Bronchial epithelial cell (primary cell): ENCODE measurements around the gene TASOR. TPM values are rescaled to one million over a fixed set of nuclear protein-coding genes. Genes with fewer than 3 reads are reported as not detected.

ENCODE experiments used
- DNase-seq: peaks from one replicate; pipeline ENCODE4 v3.0.0-alpha.2; 2010; ENCODE audit warnings: low read depth
- FAIRE-seq: peaks from 2 replicates; lab custom pipeline; 2011; peaks lifted over from hg19 to GRCh38; lab: Jason Lieb, UNC
- H3K27me3 ChIP-seq: 2 replicates; pipeline ENCODE4 v1.5.1; 2011; ENCODE audit warnings: low read length; ENCODE audit not compliant: control insufficient read depth, insufficient read depth
- H3K36me3 ChIP-seq: 2 replicates; pipeline ENCODE4 v1.5.1; 2011; ENCODE audit warnings: low read length; ENCODE audit not compliant: control insufficient read depth, insufficient read depth
- H3K4me3 ChIP-seq: 2 replicates; pipeline ENCODE4 v1.5.1; 2011; ENCODE audit warnings: mild to moderate bottlenecking, low read depth, low read length, control low read depth
- total RNA-seq: library from RNA; depleted of rRNA; stranded (reverse); fragments of >200 nt; gene quantifications from 2 replicates; pipeline ENCODE4 v1.2.1, GENCODE V29; 2014
- TF ChIP-seq, protein P1 (sequence below): IDR thresholded peaks from 2 replicates; pipeline ENCODE4 v1.5.1; 2011; ENCODE audit warnings: mild to moderate bottlenecking, moderate library complexity, low read length, control low read depth, inconsistent platforms; ENCODE audit not compliant: insufficient read depth, severe bottlenecking

Gene TASOR
- total RNA-seq, 1 donor from 2014 or later = 45.0 TPM

DNA sequence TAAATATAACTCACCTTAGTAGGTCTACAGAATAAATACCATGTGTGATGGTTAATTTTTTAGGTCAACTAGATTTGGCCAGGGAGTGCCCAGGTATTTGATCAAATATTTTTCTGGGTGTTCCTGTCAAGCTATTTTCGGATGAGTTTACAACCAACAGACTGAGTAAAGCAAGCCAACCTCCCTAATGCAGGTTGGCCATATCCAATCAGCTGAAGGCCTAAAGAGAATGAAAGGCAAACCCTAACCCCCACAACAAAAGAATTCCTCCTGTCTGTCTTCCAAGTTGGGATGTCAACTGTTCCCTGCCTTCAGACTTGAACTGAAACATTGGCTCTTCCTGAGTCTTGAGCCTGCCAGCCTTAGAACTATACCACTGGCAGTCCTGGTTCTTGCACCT, 28.6 kb downstream of the TASOR start:
- Histone ChIP-seq H3K4me3 (no peak overlapping the region), H3K27me3 (no peaks in the 10 kb centered on the region), H3K36me3 (peaks cover 5% of the 10 kb centered on the region)
- DNase-seq (no peak), FAIRE-seq (no peak)
- TF ChIP-seq, protein P1, sequence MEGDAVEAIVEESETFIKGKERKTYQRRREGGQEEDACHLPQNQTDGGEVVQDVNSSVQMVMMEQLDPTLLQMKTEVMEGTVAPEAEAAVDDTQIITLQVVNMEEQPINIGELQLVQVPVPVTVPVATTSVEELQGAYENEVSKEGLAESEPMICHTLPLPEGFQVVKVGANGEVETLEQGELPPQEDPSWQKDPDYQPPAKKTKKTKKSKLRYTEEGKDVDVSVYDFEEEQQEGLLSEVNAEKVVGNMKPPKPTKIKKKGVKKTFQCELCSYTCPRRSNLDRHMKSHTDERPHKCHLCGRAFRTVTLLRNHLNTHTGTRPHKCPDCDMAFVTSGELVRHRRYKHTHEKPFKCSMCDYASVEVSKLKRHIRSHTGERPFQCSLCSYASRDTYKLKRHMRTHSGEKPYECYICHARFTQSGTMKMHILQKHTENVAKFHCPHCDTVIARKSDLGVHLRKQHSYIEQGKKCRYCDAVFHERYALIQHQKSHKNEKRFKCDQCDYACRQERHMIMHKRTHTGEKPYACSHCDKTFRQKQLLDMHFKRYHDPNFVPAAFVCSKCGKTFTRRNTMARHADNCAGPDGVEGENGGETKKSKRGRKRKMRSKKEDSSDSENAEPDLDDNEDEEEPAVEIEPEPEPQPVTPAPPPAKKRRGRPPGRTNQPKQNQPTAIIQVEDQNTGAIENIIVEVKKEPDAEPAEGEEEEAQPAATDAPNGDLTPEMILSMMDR = no peak

DNA sequence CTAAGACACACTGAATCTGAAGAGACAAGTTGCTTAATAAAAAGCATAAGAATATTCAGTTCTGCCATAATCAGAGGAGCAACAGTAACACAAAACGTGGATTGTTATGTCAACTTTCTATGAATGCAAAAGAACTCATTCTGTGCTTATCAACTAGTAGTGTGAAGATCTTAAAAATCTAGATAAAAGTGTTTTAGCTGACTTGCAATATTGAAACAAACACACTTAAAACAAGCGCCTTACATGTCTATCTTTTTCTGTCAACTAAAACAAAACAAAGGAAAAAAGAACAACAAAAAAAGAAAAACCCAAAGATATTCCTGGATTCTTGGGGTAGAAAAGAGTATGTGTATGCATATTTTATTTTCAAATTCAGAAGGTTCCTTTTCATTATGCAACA, 37.7 kb downstream of the TASOR start:
- H3K27me3 ChIP-seq = no peaks in the 10 kb centered on the region
- no peak for DNase-seq
- FAIRE-seq = no peak
- peaks cover 15% of the 10 kb centered on the region for H3K36me3 ChIP-seq
- no peak overlapping the region for H3K4me3 ChIP-seq
- TF ChIP-seq, protein P1 = no peak

DNA sequence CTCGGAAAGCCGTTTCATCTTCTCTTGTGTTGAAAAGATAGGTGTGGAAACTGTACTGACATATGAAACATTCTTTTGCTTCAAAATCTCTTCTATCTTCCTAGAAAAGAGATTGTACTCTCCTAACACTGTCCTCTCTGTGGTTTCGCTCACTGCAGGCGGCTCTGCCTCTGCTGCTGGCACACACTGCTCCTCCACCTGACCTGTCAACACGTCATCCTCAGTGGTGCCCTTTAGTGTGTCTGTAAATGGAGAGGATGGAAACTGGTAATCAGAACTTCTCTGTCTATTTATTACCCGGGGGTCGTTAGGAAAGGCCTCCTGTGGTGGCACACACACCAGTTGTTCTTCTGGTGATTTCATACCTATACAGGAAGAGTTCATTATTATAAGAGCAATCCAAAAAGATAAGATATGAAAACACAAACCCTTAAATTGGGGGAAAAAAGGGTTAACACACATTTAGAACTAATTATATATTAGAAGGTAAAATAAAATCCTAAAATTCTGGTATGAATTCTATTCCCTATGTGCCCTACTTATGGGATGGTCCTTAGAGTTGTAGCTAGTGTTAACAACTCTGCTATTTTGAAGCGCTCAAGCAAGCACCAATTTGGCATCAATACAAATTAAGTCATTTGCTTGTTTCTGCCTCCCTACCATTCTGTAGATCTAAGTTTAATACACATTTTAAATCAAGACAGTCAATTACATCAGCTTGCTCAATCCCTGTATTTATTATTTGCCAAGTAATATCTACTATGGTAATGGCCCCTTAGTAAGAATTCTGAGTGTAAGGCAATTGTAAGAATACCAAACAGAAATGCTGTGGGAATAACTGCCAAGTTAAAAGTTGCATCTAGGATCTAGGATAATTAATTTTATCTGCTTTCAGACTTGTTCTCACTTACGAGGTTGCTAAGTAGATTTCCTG, 49.2 kb downstream of the TASOR start:
- Histone ChIP-seq H3K27me3 (no peaks in the 10 kb centered on the region), H3K36me3 (peaks cover 6% of the 10 kb centered on the region), H3K4me3 (no peak overlapping the region)
- TF ChIP-seq, protein P1 = no peak
- FAIRE-seq (no peak), DNase-seq (no peak)

Other genes with a start within 250 kb of the TASOR start
- gene ERC2, start 214.8 kb downstream of the TASOR start, total RNA-seq = under 0.01 and 0.13 TPM in 2 replicates
- gene CCDC66, start 126.1 kb downstream of the TASOR start, total RNA-seq = 13.7 and 22.3 TPM in 2 replicates
- 11.9 and 12.1 TPM in 2 replicates for gene ARHGEF3, start 118.7 kb upstream of the TASOR start, total RNA-seq